MM.1S (cell line): Measurements from ENCODE around the gene WNT5B.

Source experiments
- DNase-seq: peaks from one replicate; pipeline ENCODE4 v3.0.0-alpha.2; 2015
- H2AFZ ChIP-seq: fragments of 300-600 bp; sonication (generic); 2 replicates; pipeline ENCODE4 v1.6.0; 2016; ENCODE audit warnings: antibody characterized with exemption, low read length
- H3F3A ChIP-seq: fragments of 300-600 bp; sonication (generic); 2 replicates; pipeline ENCODE4 v1.6.1; 2016; ENCODE audit warnings: mild to moderate bottlenecking, antibody characterized with exemption, low read length, moderate library complexity, mixed read lengths; ENCODE audit not compliant: insufficient read depth
- H3K27ac ChIP-seq: fragments of 300-600 bp; sonication (generic); 2 replicates; pipeline ENCODE4 v1.5.1; 2016; ENCODE audit warnings: mild to moderate bottlenecking, low read length
- H3K27me3 ChIP-seq: fragments of 300-600 bp; sonication (generic); replicated peaks from 2 replicates; pipeline ENCODE4 v1.6.0; 2016; ENCODE audit warnings: low read length; ENCODE audit not compliant: insufficient read depth
- H3K36me3 ChIP-seq: fragments of 300-600 bp; sonication (generic); replicated peaks from 2 replicates; pipeline ENCODE4 v1.6.1; 2016; ENCODE audit warnings: mild to moderate bottlenecking, low read length, mixed read lengths; ENCODE audit not compliant: insufficient read depth
- H3K4me1 ChIP-seq: fragments of 300-600 bp; sonication (generic); 2 replicates; pipeline ENCODE4 v1.6.1; 2016; ENCODE audit warnings: low read length, mixed read lengths
- H3K4me2 ChIP-seq: fragments of 300-600 bp; sonication (generic); 2 replicates; pipeline ENCODE4 v1.6.0; 2016; ENCODE audit warnings: low read depth, low read length
- H3K4me3 ChIP-seq: fragments of 300-600 bp; sonication (generic); 2 replicates; pipeline ENCODE4 v1.5.1; 2016; ENCODE audit warnings: low read length, mixed read lengths
- H3K79me2 ChIP-seq: fragments of 300-600 bp; sonication (generic); 2 replicates; pipeline ENCODE4 v1.6.1; 2016; ENCODE audit warnings: mixed run types, low read length, mixed read lengths
- H3K9ac ChIP-seq: fragments of 300-600 bp; sonication (generic); 2 replicates; pipeline ENCODE4 v1.6.1; 2016; ENCODE audit warnings: low read length, mixed read lengths
- H3K9me2 ChIP-seq: fragments of 300-600 bp; sonication (generic); replicated peaks from 2 replicates; pipeline ENCODE4 v1.6.1; 2016; ENCODE audit warnings: mild to moderate bottlenecking, low read length, mixed read lengths; ENCODE audit not compliant: insufficient read depth
- H3K9me3 ChIP-seq: fragments of 300-600 bp; sonication (generic); replicated peaks from 2 replicates; pipeline ENCODE4 v1.6.1; 2016; ENCODE audit warnings: mild to moderate bottlenecking, low read length, mixed read lengths; ENCODE audit not compliant: insufficient read depth
- H4K20me1 ChIP-seq: fragments of 300-600 bp; sonication (generic); 2 replicates; pipeline ENCODE4 v1.6.1; 2016; ENCODE audit warnings: mild to moderate bottlenecking, low read length, moderate library complexity, mixed read lengths; ENCODE audit not compliant: insufficient read depth
- EZH2 ChIP-seq: fragments of 300-600 bp; sonication (generic); optimal IDR thresholded peaks from 2 replicates; pipeline ENCODE3; 2017; ENCODE audit warnings: low read depth, mild to moderate bottlenecking, antibody characterized with exemption, low read length, mixed read lengths
- EZH2phosphoT487 ChIP-seq: fragments of 300-600 bp; sonication (generic); IDR thresholded peaks from 2 replicates; pipeline ENCODE4 v1.6.1; 2018; ENCODE audit warnings: antibody characterized with exemption, low read length
- TF ChIP-seq, protein P1 (sequence below): fragments of 300-600 bp; sonication (generic); IDR thresholded peaks from 2 replicates; pipeline ENCODE4 v1.5.1; 2016; ENCODE audit warnings: antibody characterized with exemption, low read length, mixed read lengths

WNT5B gene

GRCh38 chr12:1647285-1647669, 18.2 kb downstream of the WNT5B start:
- no peaks in the 10 kb centered on the region for H3K4me1 ChIP-seq
- no peak for DNase-seq
- peaks cover 18% of the 10 kb centered on the region; the same call in 1 of the 2 replicates for H3K79me2 ChIP-seq
- H3K36me3 ChIP-seq = peaks cover 11% of the 10 kb centered on the region
- TF ChIP-seq EZH2phosphoT487 (no peak), EZH2 (no peak)
- TF ChIP-seq, protein P1, sequence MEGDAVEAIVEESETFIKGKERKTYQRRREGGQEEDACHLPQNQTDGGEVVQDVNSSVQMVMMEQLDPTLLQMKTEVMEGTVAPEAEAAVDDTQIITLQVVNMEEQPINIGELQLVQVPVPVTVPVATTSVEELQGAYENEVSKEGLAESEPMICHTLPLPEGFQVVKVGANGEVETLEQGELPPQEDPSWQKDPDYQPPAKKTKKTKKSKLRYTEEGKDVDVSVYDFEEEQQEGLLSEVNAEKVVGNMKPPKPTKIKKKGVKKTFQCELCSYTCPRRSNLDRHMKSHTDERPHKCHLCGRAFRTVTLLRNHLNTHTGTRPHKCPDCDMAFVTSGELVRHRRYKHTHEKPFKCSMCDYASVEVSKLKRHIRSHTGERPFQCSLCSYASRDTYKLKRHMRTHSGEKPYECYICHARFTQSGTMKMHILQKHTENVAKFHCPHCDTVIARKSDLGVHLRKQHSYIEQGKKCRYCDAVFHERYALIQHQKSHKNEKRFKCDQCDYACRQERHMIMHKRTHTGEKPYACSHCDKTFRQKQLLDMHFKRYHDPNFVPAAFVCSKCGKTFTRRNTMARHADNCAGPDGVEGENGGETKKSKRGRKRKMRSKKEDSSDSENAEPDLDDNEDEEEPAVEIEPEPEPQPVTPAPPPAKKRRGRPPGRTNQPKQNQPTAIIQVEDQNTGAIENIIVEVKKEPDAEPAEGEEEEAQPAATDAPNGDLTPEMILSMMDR = no peak
- no peak overlapping the region for H3K27ac ChIP-seq
- H4K20me1 ChIP-seq = peaks cover 2% of the 10 kb centered on the region; the same call in 1 of the 2 replicates
- H3K4me3 ChIP-seq = no peak overlapping the region
- H3K9ac ChIP-seq = no peak overlapping the region
- no peaks in the 10 kb centered on the region for H3K27me3 ChIP-seq
- no peaks in the 10 kb centered on the region for H3F3A ChIP-seq
- H2AFZ ChIP-seq = no peak overlapping the region
- H3K9me3 ChIP-seq = no peaks in the 10 kb centered on the region
- H3K9me2 ChIP-seq = no peaks in the 10 kb centered on the region
- H3K4me2 ChIP-seq = no peak overlapping the region

DNA sequence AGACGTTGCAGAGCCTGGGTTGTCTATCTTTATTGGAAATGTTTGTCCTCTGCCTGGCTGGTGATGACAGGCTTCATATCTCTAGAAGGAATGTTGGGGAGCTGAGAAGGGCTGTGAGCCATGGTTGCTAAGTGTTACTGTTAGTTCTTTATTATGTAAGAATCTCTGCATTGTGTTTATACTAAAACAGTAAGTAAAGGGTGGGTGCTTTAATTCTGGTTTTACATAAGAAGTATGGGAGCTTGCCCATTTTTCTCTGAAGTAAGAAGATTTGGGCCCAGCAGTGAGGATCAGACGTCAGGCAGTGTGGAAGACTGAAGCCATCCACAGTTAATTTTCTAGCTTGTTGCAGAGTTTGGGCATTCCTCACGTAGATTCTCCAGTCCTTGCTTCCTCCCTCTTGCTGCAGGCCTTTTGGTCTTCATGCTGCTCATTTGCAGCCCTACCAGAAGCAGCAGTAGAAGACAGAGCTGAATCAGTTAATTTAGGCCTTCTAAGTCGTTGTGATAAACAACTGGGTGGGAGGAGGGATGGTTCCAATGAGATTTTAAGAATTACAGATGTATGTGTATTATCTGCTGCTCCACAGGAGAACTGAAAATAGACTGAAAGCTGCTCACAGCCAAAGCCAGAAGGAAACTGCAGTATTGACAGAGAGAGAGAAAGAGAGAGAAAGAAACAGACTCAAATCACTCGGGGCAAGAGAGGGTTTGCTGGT, 21.4 kb downstream of the WNT5B start:
- no peaks in the 10 kb centered on the region for H3K9me2 ChIP-seq
- H4K20me1 ChIP-seq = no peaks in the 10 kb centered on the region
- H3K27me3 ChIP-seq = no peaks in the 10 kb centered on the region
- no peak overlapping the region for H2AFZ ChIP-seq
- H3K4me2 ChIP-seq = no peak overlapping the region
- DNase-seq = no peak
- TF ChIP-seq EZH2 = no peak
- no peak for TF ChIP-seq EZH2phosphoT487
- TF ChIP-seq, protein P1 = no peak
- no peaks in the 10 kb centered on the region for H3K9me3 ChIP-seq
- H3K9ac ChIP-seq = no peak overlapping the region
- H3K4me1 ChIP-seq = no peaks in the 10 kb centered on the region
- H3F3A ChIP-seq = no peaks in the 10 kb centered on the region
- H3K4me3 ChIP-seq = no peak overlapping the region
- peaks cover 11% of the 10 kb centered on the region for H3K36me3 ChIP-seq
- 0 out of 2 replicates have a peak, but pooled peaks cover 3% of the 10 kb centered on the region for H3K79me2 ChIP-seq
- H3K27ac ChIP-seq = no peak overlapping the region

DNA sequence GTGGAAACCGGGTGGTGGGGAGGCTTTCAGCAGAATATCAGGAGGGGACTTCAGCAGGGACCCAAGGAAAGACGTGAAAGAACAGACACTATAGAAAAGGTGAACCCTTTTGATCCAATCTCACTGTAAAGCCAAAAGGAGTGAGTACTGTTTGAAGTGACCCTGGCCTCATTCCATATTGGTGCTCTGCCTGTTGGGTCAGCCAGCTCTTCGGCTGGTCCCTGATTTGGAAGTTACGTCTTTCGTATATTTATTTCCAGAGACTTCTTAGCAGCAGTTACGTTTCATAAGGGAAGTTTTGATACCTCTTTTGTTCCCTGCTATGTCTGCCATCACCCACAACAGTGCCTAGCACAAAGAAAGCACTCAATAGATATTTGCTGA, 21.9 kb downstream of the WNT5B start:
- Histone ChIP-seq H3K4me3 (no peak overlapping the region), H3K4me2 (no peak overlapping the region), H3K4me1 (no peaks in the 10 kb centered on the region), H3K27ac (no peak overlapping the region), H3K9ac (no peak overlapping the region), H4K20me1 (no peaks in the 10 kb centered on the region), H3K9me3 (no peaks in the 10 kb centered on the region), H3K9me2 (no peaks in the 10 kb centered on the region), H3F3A (no peaks in the 10 kb centered on the region), H3K27me3 (no peaks in the 10 kb centered on the region), H3K36me3 (peaks cover 11% of the 10 kb centered on the region), H2AFZ (no peak overlapping the region), H3K79me2 (0 out of 2 replicates have a peak, but pooled peaks cover 3% of the 10 kb centered on the region)
- no peak for DNase-seq
- TF ChIP-seq EZH2phosphoT487 (no peak), EZH2 (no peak)
- TF ChIP-seq, protein P1 = no peak
